Loucy (cell line): ENCODE results near the gene PCDHA7.
"Not testable (repeated sequence)": the region's sequence is repeated elsewhere in the genome, so short reads cannot be mapped to it uniquely, and the experiment has no call there.

Experiments
- CTCF ChIP-seq: fragments of 200-600 bp; sonication (generic); conservative IDR thresholded peaks from 2 replicates; pipeline ENCODE4 v1.5.1; 2014; ENCODE audit warnings: mild to moderate bottlenecking, antibody characterized with exemption, low read length
- EZH2phosphoT487 ChIP-seq: fragments of 200-600 bp; IDR thresholded peaks from 2 replicates; pipeline ENCODE4 v1.6.1; 2018; ENCODE audit warnings: antibody characterized with exemption, mild to moderate bottlenecking, moderate library complexity, borderline replicate concordance

GRCh38 chr5:140808241-140808888, 25.7 kb upstream of the PCDHA7 start:
- TF ChIP-seq CTCF, EZH2phosphoT487: not testable (repeated sequence)
